Measurements from ENCODE around the gene CDC20B. TPM values are rescaled to one million over a fixed set of nuclear protein-coding genes. Genes with fewer than 3 reads are reported as not detected.
"Not testable (repeated sequence)": the region's sequence is repeated elsewhere in the genome, so short reads cannot be mapped to it uniquely, and the experiment has no call there.

CDC20B gene
- total RNA-seq, 1 donor from 2014 or later = not detected

DNA sequence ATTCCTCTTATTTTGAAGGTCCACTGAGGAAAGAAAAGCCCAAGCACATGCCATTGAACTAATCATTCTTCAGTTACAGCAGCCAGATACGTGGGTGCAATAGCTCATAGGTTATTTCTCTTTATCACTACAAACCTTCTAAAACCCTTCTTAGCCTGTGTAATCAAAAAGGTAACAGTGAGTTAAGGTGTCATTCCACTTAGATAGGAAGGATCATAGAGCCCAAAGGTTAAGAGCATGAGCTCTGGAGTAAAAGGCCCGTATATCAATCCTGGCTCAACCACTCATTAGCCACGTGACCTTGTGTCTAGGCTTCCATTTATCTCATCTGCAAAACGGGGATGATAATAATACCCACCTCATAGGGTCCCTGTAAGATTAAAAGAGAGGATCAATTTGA lies 10.3 kb downstream of the CDC20B start:
- no peak for DNase-seq (ENCODE audit: low read depth)

DNA sequence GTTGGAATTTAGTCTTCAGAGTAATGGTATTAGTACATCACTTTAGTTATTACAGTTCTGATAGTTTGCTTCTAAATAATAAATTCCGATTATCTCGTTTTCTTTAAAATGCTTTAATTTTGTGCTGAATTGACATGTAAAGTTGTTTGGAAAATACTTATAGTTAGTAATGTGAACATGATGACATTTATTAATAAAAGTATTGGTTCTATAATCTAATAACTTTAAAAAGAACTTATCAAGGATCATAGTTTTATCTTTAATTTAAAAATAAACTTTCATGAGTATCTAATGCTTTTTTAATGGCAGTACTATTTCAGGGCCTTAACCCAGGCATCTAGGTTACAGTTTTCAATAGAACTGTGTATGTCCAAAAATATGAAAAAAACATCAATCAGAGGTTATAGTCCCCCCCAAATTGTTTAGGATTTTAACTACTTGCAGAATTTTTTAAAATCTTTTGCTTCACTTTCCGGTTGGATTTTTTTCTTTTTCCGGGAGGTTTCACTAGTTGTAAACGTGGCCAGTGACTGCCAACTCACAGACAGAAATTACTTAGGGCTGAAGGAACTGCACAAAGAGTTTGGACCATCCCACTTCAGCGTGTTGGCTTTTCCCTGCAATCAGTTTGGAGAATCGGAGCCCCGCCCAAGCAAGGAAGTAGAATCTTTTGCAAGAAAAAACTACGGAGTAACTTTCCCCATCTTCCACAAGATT lies 12.3 kb downstream of the CDC20B start:
- DNase-seq (ENCODE audit: low read depth) = peak; percentile 89

DNA sequence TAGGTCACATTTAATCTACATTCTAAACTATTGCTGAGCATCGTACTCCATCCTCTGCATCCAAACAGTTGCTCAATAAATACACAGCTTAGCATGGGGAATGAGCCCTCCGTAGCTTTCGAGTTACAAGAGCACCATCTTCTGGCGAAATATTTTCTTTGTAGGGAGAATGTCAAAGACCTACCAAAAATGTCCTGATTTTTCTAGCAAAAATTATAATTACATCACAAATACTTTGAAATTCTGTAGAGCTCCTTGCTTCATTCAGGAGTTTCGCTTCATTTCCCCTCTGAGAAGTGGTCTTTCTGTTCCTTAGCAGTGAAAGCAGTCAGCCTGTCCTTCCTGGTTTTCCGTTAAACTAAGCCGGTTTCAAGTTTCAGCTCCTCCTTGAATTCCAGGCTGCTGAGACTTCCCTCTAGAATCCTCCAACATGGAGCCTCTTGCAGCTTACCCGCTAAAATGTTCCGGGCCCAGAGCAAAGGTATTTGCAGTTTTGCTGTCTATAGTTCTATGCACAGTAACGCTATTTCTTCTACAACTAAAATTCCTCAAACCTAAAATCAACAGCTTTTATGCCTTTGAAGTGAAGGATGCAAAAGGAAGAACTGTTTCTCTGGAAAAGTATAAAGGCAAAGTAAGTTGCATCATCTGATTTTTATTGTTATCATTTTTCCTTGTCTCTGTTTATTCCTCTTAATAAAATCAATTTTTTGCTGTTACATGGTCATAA lies 13.0 kb downstream of the CDC20B start, which contains the start of gene GPX8:
TSS of gene GPX8 (plus strand) at position 409 of the 730 bp plus-strand sequence. CDS start at position 431, 22 bp downstream.
- peak; percentile 89 for DNase-seq (ENCODE audit: low read depth)

DNA sequence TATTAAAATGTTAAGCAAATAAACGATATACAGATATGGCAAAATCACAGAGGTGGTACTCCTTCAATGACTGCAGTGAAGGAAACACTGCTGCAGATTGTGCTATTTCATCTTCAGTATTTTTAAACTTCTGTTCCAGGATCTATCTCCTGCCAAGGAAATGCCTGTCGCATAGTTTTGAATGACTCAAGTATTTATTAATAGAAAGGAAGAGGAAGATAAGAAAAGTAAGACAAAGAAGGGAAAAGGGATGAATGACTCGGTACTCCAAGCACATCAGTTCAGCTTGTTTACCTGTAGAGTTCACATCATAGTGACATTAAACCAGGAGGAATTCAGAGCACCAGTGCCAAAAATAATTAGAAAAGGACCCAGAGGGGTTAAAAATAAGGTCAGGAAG lies 18.1 kb downstream of the CDC20B start:
- DNase-seq (ENCODE audit: low read depth) = peak; percentile 54

DNA sequence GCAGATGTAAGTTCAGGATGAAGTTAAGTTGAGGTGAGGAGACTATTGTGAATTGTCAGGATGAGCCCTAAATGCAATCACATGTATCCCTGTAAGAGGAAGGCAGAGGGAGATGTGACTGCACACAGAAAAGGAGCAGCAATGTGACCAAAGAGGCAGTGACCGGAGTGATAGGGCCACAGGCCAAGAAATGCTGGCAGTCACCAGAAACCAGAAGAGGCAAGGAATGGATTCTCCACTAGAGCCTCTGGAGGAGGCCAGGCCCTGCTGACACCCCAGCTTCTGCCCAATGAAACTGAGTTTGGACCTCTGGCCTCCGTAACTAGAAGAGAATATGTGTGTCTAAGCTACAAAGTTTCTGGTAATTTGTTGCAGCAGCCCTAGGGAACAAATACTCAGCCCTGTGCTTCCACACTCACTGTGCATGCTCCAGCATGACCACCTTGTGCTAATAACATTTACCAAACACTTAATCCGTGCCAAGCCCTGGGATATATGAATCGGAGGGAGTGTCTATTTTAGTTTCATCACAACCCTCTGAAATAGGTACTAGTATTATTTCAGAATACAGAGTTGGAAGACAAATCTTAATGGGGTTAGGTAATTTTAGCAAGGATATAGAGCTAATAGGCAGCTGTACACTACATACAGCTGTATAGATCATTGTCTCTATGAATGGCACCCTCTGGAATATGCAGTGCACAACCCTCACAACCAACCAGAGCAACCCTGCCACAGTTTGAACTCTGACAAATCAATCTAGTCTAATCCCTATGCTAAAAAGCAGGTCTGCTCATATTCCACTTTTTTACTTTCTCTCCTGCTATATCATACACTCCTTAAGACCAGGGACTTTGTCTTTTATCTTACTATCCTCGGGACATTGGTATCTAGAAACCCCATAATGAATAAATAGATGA lies 20.8 kb downstream of the CDC20B start:
- DNase-seq (ENCODE audit: low read depth) = no peak

DNA sequence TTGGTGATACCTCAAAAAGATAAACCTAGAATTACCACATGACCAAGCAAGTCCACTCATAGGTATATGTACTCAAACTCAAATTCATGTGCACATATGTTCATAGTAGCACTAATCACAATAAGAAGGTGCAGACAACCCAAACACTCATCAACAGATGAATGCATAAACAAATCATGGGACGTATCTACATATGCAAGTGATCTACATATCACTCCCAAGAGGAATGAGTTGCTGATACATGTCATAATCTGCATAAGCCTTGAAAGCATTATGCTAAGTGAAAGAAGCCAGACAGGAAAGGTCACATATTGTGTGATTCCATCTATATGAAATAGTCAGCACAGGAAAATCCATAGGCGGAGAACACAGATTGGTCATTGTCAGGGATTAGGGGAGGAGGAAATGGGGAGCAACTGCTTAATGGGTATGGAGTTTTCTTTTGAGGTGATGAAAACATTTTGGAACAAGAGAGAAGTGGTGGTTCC lies 23.6 kb downstream of the CDC20B start:
- no peak for DNase-seq (ENCODE audit: low read depth)

DNA sequence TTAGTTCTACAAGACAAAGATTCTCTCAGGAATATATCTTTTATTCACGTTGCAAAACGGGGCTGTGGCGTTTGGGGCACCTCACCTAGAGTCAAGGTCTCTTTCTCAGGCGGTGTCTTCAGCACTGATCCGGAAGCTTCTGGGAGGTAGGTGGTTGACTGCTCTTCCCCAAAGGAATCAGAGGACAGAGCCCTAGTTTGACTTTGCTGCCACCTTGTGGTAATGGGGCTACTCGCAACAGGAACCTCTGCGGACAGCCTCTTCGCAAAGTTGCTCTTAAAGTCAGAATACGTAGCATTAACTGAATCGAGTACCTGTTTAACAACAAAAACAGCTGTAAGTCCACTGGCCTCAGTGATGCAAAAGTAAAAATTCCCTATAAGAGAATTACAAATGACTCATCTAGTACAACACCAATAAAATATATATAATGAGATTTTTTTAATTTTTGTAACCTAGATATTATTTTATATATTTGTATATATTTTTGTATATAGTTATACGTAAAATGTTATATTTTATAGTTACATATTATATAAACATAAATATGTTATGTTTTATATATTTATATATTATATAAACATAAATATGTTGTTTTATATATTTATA lies 26.3 kb downstream of the CDC20B start:
- peak; percentile 89 for DNase-seq (ENCODE audit: low read depth)

DNA sequence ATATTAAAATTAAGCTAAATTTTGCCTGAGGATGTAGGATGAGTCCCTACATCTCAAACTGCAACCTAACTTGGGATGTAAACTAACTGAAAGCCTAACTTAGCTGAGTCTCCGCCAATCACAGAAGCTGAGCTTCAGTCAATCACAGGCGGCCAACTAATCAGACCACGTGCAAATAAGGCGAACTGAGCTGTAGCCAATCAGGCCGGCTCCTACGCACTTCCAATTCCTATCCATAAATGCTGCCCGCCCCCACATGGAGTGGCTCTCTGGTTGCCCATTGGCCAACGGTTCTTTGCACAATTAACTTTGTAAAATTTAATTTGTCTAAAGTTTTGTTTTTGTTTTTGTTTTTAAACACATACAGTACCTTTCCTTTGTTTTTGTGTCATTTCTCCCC lies 26.9 kb downstream of the CDC20B start:
- no peak for DNase-seq (ENCODE audit: low read depth)

DNA sequence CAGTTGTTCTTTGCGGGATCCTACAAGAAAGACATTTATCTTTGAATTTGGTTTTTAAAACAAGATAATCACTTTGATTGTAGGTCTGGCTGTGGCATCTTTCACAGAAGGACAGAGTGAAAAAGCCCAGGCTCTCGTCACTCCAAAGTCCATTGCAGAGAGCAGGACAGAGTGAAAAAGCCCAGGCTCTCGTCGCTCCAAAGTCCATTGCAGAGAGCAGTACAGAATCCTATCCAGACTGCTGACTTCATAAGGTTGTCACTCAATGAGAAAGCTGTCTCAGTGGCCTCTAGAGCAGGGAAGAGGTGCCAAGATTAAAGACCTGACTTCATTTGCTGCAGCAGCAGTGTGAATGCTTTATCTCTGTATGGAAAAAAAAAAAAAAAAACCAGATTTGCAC lies 29.4 kb downstream of the CDC20B start:
- no peak for DNase-seq (ENCODE audit: low read depth)

DNA sequence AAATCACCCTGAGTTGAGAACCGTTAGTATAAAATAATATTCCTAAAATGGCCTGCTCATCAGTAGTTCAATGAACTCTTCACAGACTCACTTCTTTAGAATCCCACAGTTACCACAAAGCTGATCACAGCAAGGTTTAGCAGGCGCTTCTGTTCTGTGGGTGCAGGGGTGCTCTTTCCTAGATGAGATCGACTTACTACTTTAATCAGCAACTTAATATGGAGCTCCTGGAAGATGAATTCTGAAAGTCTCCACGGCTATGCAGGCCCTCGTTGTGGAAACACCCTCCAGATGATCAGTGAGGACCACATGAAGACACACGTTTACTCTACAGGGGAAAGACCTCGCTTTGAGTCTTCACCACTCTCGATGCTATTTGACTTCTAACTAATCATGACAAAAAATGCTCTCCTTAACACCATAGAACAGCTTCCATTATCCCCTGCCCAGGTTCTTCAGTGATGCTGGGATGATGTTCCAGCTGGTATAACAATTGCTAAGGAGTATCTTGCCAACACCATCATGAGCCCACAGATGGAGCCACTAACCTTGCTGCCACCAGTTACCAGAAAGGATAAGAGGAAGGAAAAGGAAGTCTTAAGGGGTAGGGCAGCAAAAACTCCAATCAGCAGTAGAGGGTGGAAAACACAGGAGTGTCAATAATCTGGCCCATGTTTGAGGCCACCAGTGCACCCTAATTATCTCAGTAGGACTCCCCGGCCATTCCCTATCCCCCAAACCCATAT lies 30.9 kb downstream of the CDC20B start:
- DNase-seq (ENCODE audit: low read depth) = peak; percentile 25

DNA sequence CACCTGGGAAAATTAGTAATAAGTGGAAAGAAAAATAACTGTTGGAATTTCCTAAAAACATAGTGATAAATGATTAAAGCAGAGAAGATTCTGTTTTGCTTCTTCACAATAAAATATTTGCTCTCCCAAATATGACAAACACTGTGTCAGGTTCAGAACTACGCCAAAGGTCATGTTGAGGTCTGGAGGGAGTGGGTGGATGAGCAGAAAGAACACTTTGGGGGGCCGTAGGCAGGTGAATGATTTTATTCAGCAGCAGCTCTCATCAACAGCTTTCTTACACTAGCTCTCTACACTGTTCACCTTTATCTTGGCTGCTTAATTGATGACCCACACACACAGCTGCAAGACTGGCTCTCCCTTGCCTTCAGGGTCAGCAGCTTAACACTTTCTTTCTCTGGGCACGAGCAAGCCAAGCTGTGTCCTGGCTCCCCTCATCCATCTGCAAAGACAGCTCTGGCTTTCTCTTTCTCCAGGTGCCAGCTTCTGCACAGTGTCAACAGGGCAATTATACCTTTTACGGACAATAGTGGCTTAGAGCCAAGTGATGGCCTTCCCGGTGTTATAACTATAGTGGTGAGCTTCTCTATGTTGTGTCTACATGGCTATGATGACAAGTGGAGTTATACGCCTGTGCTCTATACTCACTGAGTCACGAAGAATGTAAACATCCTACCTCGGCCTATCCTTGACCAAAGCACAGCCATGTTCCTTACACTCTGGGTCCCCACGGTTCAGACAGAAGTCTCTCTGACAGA lies 31.9 kb downstream of the CDC20B start:
- no peak for DNase-seq (ENCODE audit: low read depth)

DNA sequence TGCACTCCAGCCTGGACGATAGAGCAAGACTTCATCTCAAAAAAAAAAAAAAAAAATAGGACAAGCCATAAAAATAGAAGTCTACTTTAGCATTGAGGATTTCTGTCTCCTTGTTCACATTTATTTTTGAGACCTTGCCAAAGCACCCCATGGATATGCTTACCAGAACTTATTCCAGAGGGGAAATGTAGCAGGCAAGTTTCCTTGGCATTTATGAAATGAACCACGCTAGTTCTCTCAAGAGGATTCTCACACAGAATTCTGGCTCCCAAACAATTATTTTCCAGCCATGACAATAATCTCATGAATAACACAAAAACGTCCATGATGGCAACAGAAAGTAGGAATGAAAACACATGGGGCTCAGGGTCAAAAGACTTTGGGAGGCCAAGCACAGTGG lies 36.5 kb downstream of the CDC20B start:
- no peak for DNase-seq (ENCODE audit: low read depth)

DNA sequence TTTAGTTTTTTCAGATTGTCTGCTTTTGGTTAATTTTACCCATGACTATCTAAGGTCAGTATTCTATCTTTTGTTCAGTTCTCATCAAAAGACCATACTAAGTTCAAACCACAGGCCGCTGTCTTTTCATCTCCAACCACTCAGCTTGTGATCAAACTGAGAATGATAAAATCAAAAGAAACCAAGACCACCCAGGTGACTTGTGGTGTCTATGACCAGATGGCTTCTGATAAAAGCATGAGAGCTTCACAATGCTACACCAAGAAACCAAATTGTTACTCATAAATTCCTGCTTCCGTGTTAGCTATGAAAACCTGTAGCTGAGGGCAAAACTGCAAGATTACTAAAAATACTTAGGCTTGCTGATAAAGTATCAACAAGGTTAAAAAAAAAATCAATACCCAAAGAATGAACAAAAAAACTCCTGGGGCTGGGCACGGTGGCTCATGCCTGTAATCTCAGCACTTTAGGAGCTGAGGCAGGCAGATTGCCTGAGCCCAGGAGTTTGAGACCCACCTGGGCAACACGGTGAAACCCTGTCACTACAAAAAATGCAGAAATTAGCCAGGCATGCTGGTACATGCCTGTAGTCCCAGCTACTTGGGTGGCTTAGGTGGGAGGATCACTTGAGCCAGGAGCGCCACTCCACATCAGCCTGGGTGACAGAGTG lies 38.8 kb downstream of the CDC20B start:
- no peak for DNase-seq (ENCODE audit: low read depth)

DNA sequence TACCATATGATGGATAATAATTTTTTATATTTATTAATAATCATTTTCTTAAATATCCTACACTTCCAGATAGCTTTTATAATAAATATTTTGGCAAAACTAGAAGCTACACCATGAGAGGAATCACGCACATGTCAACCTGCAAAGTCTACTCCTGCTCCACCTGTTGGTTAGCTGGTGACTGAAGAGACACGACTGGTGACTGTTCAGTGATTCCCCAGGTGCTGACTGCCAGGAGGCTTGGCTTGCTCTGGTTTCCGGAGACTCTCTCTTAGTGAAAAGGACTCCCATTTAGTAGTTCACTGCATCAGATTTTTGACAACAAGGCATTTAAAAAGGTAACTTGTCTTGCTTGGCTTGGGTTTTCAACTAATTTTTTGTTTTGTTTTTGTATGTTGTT lies 49.6 kb downstream of the CDC20B start:
- no peak for DNase-seq (ENCODE audit: low read depth)

DNA sequence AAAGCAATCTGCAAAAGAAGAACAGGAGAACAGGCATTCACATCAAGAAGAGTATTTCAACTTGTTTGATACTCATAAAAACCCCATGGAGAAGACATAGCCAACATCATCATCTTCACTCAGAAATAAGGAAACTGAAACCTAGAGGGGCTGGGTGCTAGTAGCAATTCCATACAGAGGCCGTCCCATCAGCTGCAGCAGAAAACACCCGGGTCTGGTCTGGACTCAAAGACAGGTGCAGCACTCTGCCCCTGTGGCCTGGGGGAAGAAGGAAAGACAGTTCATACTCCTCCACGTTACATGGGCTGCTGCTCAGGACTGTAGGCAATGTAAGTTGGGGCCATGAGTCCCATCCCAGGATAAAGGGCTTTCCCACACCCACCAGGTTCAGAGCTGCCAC lies 58.9 kb downstream of the CDC20B start:
- no peak for DNase-seq (ENCODE audit: low read depth)

DNA sequence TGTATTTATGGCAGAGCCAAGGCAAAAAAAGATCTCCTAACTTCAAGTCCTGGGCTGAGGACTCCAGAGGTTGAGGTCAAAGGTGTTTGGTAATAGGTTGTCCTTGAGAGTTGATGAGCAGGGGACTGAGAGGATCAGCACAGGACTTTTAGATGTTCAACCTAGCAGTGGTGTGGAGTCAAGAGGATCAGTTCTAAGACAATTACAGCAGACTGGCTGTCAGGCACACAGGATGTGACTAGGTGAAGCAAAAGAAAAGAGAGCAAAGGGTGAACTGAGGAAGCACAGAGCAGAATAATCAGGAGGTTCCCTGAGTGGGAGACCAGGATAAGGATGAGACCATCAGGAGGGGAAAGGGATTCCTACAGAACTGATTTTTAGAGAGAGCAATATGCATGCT lies 59.6 kb downstream of the CDC20B start:
- DNase-seq (ENCODE audit: low read depth) = no peak

DNA sequence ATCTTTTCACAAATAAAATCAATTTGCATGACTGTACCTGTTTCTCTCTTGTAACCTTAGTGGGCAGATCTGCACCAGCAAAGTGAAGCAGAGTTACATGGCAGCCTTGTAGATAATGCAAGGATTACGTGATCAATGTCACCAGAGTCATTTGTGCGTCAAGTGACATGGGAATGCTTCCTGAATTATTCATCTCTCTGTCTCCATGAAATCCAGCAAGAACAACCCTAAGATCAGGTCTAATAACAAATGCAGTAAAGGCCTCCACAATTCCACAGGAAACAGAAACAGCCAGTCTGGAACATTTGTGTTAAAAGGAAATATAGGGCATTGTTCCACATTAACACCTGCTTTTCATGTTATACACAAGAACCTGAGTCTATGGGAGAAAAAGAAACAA lies 62.8 kb downstream of the CDC20B start:
- DNase-seq (ENCODE audit: low read depth) = no peak

DNA sequence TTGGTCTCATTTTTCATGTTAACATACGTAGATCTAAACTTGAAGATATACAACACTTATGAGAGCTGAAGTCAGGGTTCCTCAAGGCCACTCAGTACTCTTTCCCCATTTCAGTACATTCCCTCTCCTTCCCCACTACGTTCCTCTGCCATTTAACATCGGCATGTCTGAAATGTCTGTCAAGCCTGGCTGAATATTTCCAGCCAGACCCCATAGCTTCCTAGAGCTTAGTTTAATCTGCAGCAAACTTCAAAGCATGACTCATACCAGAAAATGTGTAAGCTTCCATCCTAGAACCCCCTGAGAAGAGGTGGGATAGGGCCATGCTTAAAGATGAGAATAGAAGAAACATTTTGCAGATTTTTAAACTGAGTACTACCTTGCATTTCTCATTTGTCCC lies 64.3 kb downstream of the CDC20B start:
- no peak for DNase-seq (ENCODE audit: low read depth)

DNA sequence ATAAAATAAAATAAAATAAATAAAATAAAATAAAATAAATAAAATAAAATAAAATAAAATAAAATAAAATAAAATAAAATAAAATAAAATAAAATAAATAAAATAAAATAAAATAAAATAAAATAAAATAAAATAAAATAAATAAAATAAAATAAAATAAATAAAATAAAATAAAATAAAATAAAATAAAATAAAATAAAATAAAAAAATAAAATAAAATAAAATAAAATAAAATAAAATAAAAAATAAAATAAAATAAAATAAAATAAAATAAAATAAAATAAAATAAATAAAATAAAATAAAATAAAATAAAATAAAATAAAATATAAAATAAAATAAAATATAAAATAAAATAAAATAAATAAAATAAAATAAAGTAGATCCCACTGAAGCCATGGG lies 67.0 kb downstream of the CDC20B start:
- not testable (repeated sequence) for DNase-seq (ENCODE audit: low read depth)
